NCI-H1048 (cell line): ENCODE measurements around the gene VSTM2B.

Source experiments
- DNase-seq: peaks from one replicate; lab custom pipeline; 2025; lab: John Stamatoyannopoulos, UW

Gene VSTM2B

GRCh38 chr19:29516358-29516725, 9.5 kb upstream of the VSTM2B start:
- DNase-seq = no peak

GRCh38 chr19:29516821-29517395, 8.9 kb upstream of the VSTM2B start:
- no peak for DNase-seq

- no peak for DNase-seq
These were observed 8.4 kb upstream of the VSTM2B start for GRCh38 chr19:29517412-29517811.

GRCh38 chr19:29517946-29518345, 7.8 kb upstream of the VSTM2B start:
- no peak for DNase-seq

GRCh38 chr19:29519146-29519545, 6.6 kb upstream of the VSTM2B start:
- no peak for DNase-seq

- DNase-seq = no peak
These were observed 5.9 kb upstream of the VSTM2B start for GRCh38 chr19:29519931-29520330.

- DNase-seq = no peak
These were observed 5.4 kb upstream of the VSTM2B start for GRCh38 chr19:29520390-29520789.

- no peak for DNase-seq
These were observed 4.3 kb upstream of the VSTM2B start for GRCh38 chr19:29521291-29522075.

GRCh38 chr19:29523568-29523967, 2.2 kb upstream of the VSTM2B start:
- DNase-seq = no peak

- DNase-seq = no peak
These were observed 1.4 kb upstream of the VSTM2B start for GRCh38 chr19:29524201-29524911.

GRCh38 chr19:29524912-29525831, 622 bp upstream of the VSTM2B start:
- no peak for DNase-seq

- DNase-seq = no peak
These were observed 1.1 kb downstream of the VSTM2B start for GRCh38 chr19:29526730-29527499.

- DNase-seq = no peak
These were observed 1.9 kb downstream of the VSTM2B start for GRCh38 chr19:29527500-29528328.

- peak; percentile 13 for DNase-seq
These were observed 2.7 kb downstream of the VSTM2B start for GRCh38 chr19:29528350-29528945.

- no peak for DNase-seq
These were observed 3.3 kb downstream of the VSTM2B start for GRCh38 chr19:29528946-29529645.

- DNase-seq = no peak
These were observed 4.1 kb downstream of the VSTM2B start for GRCh38 chr19:29529646-29530539.

GRCh38 chr19:29530540-29531457, 5.0 kb downstream of the VSTM2B start:
- DNase-seq = no peak
